GM12891 (cell line): ENCODE data around the gene LMBRD1.

Experiments used
- DNase-seq: peaks from one replicate; pipeline ENCODE4 v3.0.0; 2011; ENCODE audit warnings: low spot score; ENCODE audit not compliant: insufficient read length
- FAIRE-seq: peaks from 2 replicates; lab custom pipeline; 2011; peaks lifted over from hg19 to GRCh38; lab: Jason Lieb, UNC
- PAX5 ChIP-seq: IDR thresholded peaks from 2 replicates; pipeline ENCODE4 v1.6.1; 2011; ENCODE audit warnings: low read length, moderate library complexity, mild to moderate bottlenecking; ENCODE audit not compliant: insufficient read depth, severe bottlenecking
- POLR2A ChIP-seq: IDR thresholded peaks from 2 replicates; pipeline ENCODE4 v1.6.1; 2011; ENCODE audit warnings: low read depth, low read length, control low read depth
- POLR2AphosphoS5 ChIP-seq: IDR thresholded peaks from 2 replicates; pipeline ENCODE4 v1.6.1; 2011; ENCODE audit warnings: low read depth, low read length, control low read depth
- POU2F2 ChIP-seq: IDR thresholded peaks from 2 replicates; pipeline ENCODE4 v1.6.1; 2011; ENCODE audit warnings: low read depth, mild to moderate bottlenecking, control low read depth, low read length, moderate library complexity
- SPI1 ChIP-seq: IDR thresholded peaks from 2 replicates; pipeline ENCODE4 v1.6.1; 2011; ENCODE audit warnings: low read depth, low read length, control low read depth
- TAF1 ChIP-seq: IDR thresholded peaks from 2 replicates; pipeline ENCODE4 v1.6.1; 2011; ENCODE audit warnings: low read depth, low read length, control low read depth

LMBRD1 gene

DNA sequence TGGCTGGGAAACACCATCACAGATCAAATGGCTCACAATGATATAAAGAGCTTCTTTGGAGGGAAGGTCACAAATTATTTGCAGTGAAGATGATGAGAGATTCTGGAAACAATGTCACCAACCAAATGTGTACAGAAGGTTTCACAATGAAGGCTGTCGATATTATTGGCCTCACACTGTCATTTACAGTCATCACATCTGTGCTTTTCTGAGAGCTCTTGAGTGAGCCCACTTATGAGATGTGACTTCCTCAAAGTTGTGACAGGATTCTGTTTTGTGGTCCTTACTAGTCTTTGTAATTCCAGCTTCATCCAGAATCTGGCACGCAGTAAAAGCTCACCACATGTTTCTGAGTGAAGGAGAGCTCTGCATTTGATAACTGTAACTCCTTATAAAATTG lies 133.6 kb downstream of the LMBRD1 start:
- DNase-seq (no peak), FAIRE-seq (no peak)
- TF ChIP-seq SPI1 (peak; percentile 51), POU2F2 (no peak)

DNA sequence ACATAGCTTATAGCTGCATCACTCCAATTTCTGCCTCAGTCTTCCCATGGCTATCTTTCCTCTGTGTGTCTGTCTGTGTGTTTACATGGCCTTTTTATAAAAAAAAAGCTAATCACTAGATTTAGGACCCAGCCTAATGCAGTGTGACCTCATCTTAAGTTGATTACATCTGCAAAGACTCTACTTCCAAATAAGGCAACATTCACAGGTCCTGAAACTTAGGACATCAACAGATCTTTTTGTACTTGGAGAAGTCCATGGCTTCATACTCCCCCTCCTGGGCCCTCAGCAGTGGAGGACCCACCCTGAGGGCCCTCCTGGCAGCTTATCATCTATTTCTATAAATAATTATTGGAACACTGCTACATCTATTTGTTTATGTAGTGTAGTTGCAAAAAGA lies 146.1 kb downstream of the LMBRD1 start:
- FAIRE-seq, result no peak
- TF ChIP-seq SPI1 (no peak), POLR2A (no peak), PAX5 (no peak), TAF1 (no peak), POLR2AphosphoS5 (no peak), POU2F2 (no peak)
- no peak for DNase-seq

DNA sequence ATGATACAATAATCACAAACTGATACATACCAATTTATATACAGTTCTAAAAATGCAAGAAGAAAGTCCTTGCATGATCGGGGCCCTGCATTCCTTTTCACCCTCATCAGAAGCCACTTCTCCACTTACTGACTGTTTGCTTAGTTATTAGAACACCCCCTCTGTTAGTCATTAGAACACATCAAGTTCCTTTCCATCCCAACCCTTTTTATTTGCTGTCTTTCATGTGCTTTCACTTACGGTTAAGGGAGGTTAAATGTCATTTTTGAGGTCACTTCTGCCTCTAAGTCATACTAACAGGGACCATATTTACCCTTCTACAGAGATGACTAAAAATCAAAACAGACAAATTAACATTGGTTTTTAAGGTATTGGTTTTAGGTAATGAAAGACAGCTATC lies 149.1 kb downstream of the LMBRD1 start:
- TF ChIP-seq PAX5 (no peak), SPI1 (no peak), POU2F2 (no peak), POLR2A (no peak), POLR2AphosphoS5 (no peak), TAF1 (no peak)
- no peak for DNase-seq
- FAIRE-seq, result no peak

DNA sequence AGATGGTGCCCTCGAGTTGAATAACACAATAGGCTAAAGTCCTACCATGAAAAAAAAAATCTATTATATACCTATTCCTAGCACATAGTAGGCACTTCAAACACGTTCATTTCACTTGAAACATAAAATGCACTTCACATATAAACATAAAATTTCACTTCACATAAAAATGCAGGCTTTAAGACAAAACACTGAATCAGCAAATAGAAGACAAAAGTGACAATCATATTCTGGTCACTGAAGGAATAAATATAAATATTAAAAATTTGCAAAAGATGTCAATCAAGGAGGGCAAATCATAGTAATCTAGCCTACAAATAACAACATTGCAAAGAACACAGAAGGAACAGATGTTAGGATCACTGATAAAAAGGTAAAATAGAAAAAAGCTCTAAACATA lies 153.1 kb downstream of the LMBRD1 start:
- FAIRE-seq (no peak), DNase-seq (no peak)
- no peak for TF ChIP-seq SPI1
- no peak for TF ChIP-seq PAX5
- no peak for TF ChIP-seq POLR2AphosphoS5
- no peak for TF ChIP-seq POU2F2
- no peak for TF ChIP-seq TAF1
- TF ChIP-seq POLR2A, result no peak

DNA sequence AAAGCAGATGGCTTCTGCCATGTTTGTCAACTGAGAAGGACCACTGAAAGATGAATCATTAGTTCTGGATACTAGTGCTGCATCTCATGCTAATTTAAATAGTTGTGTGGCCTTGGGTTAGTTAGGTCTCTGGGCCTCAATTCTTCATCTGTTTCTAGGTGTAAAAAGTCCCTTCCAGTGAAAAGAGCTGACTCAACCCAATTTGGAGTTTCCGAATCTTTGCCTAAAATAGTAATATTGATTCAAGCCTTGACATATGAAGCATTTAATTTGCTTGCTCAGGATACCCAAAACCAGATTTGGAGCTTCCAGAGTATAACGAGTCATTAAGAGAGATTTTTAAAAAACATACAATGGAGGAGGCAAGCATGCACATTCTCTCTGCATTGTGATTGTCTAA lies 163.9 kb downstream of the LMBRD1 start:
- no peak for FAIRE-seq
- no peak for TF ChIP-seq SPI1
- TF ChIP-seq POLR2A, result no peak
- no peak for TF ChIP-seq POU2F2
- no peak for TF ChIP-seq TAF1
- no peak for TF ChIP-seq POLR2AphosphoS5
- no peak for TF ChIP-seq PAX5
- DNase-seq, result no peak

DNA sequence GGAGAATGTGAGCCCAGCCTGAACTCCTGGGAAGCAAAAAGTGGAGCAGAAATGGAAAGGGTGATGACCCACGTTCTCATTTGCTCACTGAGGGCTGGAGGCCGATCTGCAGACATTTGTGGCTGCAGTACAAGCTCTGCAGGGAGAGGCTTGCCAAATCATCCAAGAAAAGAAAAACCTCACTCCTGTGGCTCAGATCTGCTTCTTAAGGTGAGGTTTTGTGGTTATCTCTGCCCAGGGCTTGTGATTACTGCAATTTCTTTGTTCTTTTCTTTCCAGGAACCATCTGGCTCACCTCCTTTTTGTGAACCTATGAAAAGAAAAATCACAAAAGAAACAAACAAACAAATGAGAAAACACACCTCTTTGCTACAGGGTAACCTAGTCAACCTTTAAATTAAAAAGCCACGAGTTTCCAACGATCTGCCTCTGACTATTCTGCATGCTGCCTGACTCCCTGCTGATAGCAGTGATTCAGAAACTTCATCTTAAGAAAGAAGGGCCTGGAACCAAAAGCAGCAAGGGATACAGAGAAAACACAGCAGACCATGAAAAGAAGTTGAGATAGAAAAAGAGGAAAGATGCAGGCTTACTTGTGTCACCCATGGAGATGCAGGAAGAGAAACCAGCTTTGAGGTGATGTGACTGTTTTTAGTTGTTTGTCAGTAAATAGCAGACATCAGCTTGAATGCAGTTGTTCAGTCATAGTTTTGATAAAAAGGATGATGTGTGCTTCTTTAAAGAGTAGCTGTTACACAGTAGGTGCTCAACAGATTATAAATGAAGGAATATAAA lies 165.1 kb downstream of the LMBRD1 start:
- TF ChIP-seq PAX5 (no peak), SPI1 (peak; percentile 31; the same call in 1 of the 2 replicates), POU2F2 (no peak)
- FAIRE-seq (peak; percentile 48), DNase-seq (no peak)

DNA sequence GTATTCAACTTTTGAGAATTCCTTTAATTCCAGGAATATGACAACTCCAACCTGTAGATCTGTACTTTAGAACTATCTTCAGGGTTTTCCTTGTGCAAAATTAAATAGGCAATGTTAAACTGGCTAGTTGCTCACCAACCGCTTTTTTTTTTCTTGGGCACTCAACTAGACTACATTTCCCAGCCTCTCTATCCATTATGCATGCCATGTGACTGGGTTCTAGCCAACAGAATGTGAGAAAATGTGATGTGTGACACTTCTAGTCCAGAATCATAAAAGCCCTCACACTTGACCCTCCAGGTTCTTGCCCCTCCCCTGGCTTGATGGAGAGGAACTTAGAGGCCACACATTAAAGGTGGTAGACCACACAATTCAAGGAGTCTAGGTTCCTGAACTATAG lies 166.0 kb downstream of the LMBRD1 start:
- no peak for DNase-seq
- TF ChIP-seq TAF1, result no peak
- no peak for TF ChIP-seq POLR2AphosphoS5
- TF ChIP-seq SPI1, result no peak
- TF ChIP-seq PAX5, result no peak
- TF ChIP-seq POU2F2, result no peak
- TF ChIP-seq POLR2A, result no peak
- FAIRE-seq, result no peak

DNA sequence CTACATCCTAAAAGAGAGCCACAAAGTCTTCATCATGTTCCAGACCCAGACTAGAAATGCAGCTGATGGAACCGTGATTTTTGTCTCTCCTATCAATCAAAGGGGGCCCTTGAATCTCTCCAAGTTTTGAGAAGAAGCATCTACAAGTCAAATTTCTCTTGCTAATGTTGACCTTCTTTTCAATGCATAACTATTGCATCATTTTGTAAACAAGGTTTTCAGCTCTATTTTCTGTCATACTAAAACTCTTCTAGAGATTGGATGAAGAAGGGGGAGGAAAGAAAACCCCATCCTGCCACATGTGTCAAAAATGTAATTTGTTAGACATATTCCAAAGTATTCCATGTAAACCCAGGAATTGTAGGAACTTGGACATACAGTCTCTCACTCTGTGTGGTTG lies 169.2 kb downstream of the LMBRD1 start:
- no peak for TF ChIP-seq SPI1
- TF ChIP-seq POLR2A, result no peak
- no peak for TF ChIP-seq TAF1
- no peak for TF ChIP-seq POLR2AphosphoS5
- no peak for TF ChIP-seq POU2F2
- TF ChIP-seq PAX5, result no peak
- no peak for FAIRE-seq

DNA sequence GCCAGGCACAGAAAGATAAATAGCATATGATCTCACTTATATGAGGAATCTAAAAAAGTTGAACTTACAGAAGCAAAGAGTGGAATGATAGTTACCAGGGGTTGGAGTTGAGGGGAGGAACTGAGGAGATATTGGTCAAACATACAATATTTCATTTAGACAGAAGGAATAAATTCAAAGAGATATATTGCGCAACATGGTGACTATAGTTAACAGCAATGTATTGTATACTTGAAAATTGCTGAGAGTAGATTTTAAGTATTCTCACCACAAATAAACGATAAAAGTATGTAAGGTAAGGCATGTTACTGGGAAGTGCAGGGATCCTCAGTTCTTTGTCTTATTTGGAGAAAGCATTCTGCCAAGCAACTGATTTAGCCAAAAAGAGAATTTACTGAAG lies 171.9 kb downstream of the LMBRD1 start:
- no peak for FAIRE-seq
- TF ChIP-seq PAX5 (no peak), POLR2A (no peak), POU2F2 (no peak), SPI1 (no peak), TAF1 (no peak), POLR2AphosphoS5 (no peak)
- DNase-seq, result no peak

More for the DNA sequence above, 169.2 kb downstream of the LMBRD1 start:
- no peak for DNase-seq
